GM21390 (cell line): ENCODE results near the gene RAB3D.
"Not testable (repeated sequence)": the region's sequence is repeated elsewhere in the genome, so short reads cannot be mapped to it uniquely, and the experiment has no call there.

Experiments used
- ATAC-seq: cut with Tn5 transposase; IDR thresholded peaks from one replicate; pipeline ENCODE4 v1.9.1; 2021; ENCODE audit not compliant: unreplicated experiment

RAB3D gene

GRCh38 chr19:11339254-11340098, at the start of gene RAB3D:
TSS of gene RAB3D (minus strand) at chr19:11339657. CDS start at chr19:11337399, 2,258 bp downstream.
- peak; percentile 84 for ATAC-seq

- no peak for ATAC-seq
Observed at GRCh38 chr19:11387162-11388034, 47.9 kb upstream of the RAB3D start.

- ATAC-seq: no peak
Observed at GRCh38 chr19:11384778-11385129, 45.3 kb upstream of the RAB3D start.

- ATAC-seq: no peak
Observed at GRCh38 chr19:11383706-11384048, 44.2 kb upstream of the RAB3D start.

- ATAC-seq: no peak
Observed at GRCh38 chr19:11382898-11383705, 43.6 kb upstream of the RAB3D start.

GRCh38 chr19:11380653-11381537, 41.4 kb upstream of the RAB3D start:
- ATAC-seq: peak; percentile 69

GRCh38 chr19:11379857-11380350, 40.4 kb upstream of the RAB3D start:
- no peak for ATAC-seq

- ATAC-seq: not testable (repeated sequence)
Observed at GRCh38 chr19:11379269-11379845, 39.9 kb upstream of the RAB3D start.

- ATAC-seq: no peak
Observed at GRCh38 chr19:11378319-11379189, 39.1 kb upstream of the RAB3D start.

GRCh38 chr19:11377756-11378155, 38.3 kb upstream of the RAB3D start:
- ATAC-seq: no peak

GRCh38 chr19:11377237-11377636, 37.8 kb upstream of the RAB3D start:
- ATAC-seq: no peak

GRCh38 chr19:11375143-11375948, 35.9 kb upstream of the RAB3D start:
- no peak for ATAC-seq

- ATAC-seq: peak; percentile 82
Observed at GRCh38 chr19:11374433-11375142, 35.1 kb upstream of the RAB3D start, which contains the start of gene SWSAP1. TSS of gene SWSAP1 (plus strand) at chr19:11374666. CDS start at chr19:11374681, 15 bp downstream.

- no peak for ATAC-seq
Observed at GRCh38 chr19:11373885-11374432, 34.5 kb upstream of the RAB3D start.

- no peak for ATAC-seq
Observed at GRCh38 chr19:11373166-11373884, 33.9 kb upstream of the RAB3D start.

- ATAC-seq: no peak
Observed at GRCh38 chr19:11370744-11371143, 31.3 kb upstream of the RAB3D start.
